ENCODE measurements around the gene RRBP1.

RRBP1 gene

DNA sequence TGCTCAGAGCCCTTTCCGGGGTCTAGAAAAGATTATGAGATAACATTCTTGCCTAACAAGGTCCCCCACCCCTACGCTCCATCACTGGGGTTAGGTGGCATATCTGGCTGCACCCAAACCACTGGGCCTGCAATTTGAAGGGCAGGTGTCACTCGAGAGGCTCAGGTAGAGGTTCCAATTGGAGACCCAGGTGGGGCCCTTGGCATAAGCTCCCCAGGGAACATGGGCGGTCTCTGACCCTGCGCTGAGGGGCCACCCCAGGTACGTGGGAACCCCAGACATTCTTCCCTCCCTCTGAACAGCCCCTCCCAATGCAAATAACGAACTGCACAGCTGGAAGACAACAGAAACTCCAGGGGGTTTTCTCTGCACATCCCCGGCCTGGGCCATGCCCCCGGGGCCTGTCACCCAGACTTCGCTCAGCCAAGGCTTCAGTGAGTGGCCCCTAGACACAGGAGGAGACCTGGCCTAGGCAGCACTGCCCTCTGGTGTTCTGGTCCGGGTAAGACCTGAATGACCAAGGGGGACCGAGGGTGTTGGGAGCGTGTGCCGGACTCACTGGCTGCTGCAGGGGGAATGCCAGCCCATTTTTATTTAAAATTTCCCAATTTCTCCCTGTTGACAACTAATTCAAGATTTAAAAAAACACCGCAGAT is 64.7 kb downstream of the RRBP1 start:
- Histone ChIP-seq H3K36me3 (ENCODE audit: low read depth) (peaks cover 30% of the 10 kb centered on the region), H3K27me3 (ENCODE audit: insufficient read depth, poor library complexity, severe bottlenecking) (no peaks in the 10 kb centered on the region), H3K27ac (ENCODE audit: poor library complexity, severe bottlenecking) (no peak overlapping the region), H3K4me1 (ENCODE audit: insufficient read depth, poor library complexity, severe bottlenecking) (peaks cover 2% of the 10 kb centered on the region), H3K4me3 (ENCODE audit: severe bottlenecking) (no peak overlapping the region), H3K9me3 (ENCODE audit: severe bottlenecking) (no peaks in the 10 kb centered on the region)
- peak; percentile 26; the same call in 1 of the 3 replicates for ATAC-seq (ENCODE audit: low read depth)
- TF ChIP-seq, protein P1, sequence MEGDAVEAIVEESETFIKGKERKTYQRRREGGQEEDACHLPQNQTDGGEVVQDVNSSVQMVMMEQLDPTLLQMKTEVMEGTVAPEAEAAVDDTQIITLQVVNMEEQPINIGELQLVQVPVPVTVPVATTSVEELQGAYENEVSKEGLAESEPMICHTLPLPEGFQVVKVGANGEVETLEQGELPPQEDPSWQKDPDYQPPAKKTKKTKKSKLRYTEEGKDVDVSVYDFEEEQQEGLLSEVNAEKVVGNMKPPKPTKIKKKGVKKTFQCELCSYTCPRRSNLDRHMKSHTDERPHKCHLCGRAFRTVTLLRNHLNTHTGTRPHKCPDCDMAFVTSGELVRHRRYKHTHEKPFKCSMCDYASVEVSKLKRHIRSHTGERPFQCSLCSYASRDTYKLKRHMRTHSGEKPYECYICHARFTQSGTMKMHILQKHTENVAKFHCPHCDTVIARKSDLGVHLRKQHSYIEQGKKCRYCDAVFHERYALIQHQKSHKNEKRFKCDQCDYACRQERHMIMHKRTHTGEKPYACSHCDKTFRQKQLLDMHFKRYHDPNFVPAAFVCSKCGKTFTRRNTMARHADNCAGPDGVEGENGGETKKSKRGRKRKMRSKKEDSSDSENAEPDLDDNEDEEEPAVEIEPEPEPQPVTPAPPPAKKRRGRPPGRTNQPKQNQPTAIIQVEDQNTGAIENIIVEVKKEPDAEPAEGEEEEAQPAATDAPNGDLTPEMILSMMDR (IDR thresholded peaks at IDR 0.05; ENCODE audit: poor library complexity, severe bottlenecking), result peak; percentile 75
- no peak for DNase-seq (ENCODE audit: low spot score)

DNA sequence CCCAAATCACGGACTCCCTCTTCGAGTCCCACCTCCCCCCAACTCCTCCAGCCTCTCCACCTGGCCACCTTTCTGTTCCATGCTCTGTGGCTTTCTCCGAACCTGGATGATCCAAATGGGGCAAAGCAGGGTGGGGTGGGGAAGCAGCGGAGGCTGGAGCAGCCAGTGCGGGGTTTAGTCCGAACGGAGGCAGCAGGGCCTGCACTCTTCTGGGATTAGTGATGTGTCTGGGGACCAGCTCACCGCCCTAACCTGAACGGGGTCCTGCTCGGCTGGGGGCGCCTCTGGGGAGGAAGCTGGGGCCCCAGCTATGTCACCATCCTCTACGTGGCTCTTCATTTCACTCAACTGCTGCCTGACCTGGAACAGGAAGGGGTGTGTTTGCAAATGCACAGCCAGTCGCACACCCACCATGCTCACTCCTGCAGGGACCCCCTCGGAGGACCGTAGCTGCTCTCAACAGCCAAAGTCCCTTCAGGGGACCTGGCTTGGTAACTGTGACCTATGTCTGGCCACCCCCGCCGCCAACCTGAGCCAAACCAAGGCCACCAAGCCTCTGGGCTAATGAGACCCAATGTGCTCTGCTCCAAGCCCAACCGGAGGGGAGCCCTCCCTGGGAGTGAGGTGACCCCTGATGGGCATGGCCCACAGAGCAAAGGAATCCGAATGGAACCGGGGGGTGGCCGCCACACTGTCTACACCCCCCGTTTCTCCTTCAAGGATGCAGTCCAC is 65.4 kb downstream of the RRBP1 start:
- H3K9me3 ChIP-seq (ENCODE audit: severe bottlenecking), result no peaks in the 10 kb centered on the region
- H3K36me3 ChIP-seq (ENCODE audit: low read depth), result peaks cover 24% of the 10 kb centered on the region
- ATAC-seq (ENCODE audit: low read depth) (no peak), DNase-seq (ENCODE audit: low spot score) (no peak)
- TF ChIP-seq, protein P1 (IDR thresholded peaks at IDR 0.05; ENCODE audit: poor library complexity, severe bottlenecking), result no peak
- H3K27me3 ChIP-seq (ENCODE audit: insufficient read depth, poor library complexity, severe bottlenecking), result no peaks in the 10 kb centered on the region
- no peak overlapping the region for H3K27ac ChIP-seq (ENCODE audit: poor library complexity, severe bottlenecking)
- H3K4me1 ChIP-seq (ENCODE audit: insufficient read depth, poor library complexity, severe bottlenecking), result peaks cover 4% of the 10 kb centered on the region
- H3K4me3 ChIP-seq (ENCODE audit: severe bottlenecking), result no peak overlapping the region

DNA sequence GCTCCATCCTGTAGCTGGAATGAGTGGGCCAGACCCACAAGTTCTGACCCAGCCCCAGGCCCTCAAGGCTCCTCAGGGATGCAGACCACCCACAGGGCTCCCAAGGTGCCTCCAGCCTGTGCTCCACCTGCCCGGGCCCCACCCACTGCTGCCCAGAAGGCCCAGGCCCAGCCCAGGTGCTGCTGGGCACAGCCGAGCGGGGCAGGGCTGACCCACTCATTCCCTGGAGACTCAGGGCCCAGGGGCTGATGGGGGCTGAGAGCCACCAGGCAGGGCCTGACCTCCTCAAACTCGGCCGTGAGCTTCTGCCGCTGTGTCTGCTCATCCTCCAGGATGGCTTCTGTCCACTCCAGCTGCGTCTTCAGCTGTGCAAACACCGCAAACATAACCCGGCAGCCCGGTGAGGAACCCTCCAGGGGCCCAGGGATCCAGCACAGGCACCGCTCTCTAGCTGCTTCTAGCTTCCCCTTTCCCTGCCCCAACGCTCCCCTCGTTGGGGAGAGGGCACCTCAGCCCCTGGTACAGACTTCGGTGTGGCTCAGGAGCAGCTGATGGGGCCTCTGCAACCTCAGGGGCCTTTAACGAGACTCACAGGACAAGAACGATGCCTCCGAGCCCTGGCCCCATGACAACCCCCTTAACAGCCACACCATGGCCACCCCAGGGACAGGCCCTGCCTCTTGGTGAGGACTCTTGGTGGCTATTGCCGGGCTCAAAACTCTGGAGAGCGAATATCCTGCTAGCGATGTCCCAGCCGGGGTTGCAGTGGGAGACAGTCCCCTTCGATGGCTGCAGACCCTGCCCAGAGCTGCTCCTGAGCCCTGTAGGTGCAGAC is 66.2 kb downstream of the RRBP1 start:
- Histone ChIP-seq H3K27ac (ENCODE audit: poor library complexity, severe bottlenecking) (no peak overlapping the region), H3K9me3 (ENCODE audit: severe bottlenecking) (no peaks in the 10 kb centered on the region), H3K36me3 (ENCODE audit: low read depth) (peaks cover 18% of the 10 kb centered on the region), H3K4me1 (ENCODE audit: insufficient read depth, poor library complexity, severe bottlenecking) (peaks cover 4% of the 10 kb centered on the region), H3K27me3 (ENCODE audit: insufficient read depth, poor library complexity, severe bottlenecking) (no peaks in the 10 kb centered on the region), H3K4me3 (ENCODE audit: severe bottlenecking) (no peak overlapping the region)
- ATAC-seq (ENCODE audit: low read depth) (no peak), DNase-seq (ENCODE audit: low spot score) (peak; percentile 68)
- TF ChIP-seq, protein P1 (IDR thresholded peaks at IDR 0.05; ENCODE audit: poor library complexity, severe bottlenecking), result no peak

DNA sequence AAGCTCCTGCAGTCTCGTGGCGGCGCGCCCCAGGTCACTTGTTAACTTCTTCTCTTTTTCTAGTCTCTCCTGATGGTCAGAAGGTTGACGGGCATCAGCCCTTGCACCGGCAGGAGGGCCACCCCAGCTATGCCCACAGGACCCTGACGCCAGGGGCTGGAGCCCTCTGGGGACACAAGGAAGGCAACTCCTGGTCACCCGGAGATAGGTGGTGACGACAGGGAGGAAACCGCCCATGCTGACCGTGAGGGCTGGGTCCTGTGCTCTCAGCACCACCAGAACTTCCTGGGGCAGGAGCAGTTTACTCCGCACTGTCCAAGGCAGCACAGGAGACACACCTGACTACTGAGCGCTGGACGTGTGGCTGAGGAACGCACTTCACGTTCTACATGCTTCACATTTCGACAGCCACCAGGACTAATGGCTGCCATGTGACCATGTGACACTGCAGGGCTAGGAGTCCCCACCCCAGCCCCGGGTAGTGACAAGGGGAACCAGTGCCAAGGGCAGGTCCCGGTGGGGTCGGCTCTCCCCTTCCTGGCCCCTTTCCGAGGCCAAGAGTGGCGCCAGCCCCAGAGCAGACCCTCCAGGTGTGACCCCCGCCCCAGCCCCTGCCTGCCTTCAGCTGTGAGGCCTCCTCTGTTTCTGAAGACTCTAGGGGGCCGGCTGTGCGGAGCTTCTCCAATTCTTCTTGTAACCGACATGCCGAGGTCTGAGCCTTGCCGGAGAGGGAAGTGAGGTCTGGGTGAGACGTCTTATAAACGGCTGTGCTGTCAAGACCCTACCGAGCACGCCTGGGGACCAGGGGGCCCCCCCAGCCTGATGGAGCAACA is 67.0 kb downstream of the RRBP1 start:
- Histone ChIP-seq H3K9me3 (ENCODE audit: severe bottlenecking) (no peaks in the 10 kb centered on the region), H3K27ac (ENCODE audit: poor library complexity, severe bottlenecking) (no peak overlapping the region), H3K4me3 (ENCODE audit: severe bottlenecking) (no peak overlapping the region), H3K27me3 (ENCODE audit: insufficient read depth, poor library complexity, severe bottlenecking) (no peaks in the 10 kb centered on the region), H3K36me3 (ENCODE audit: low read depth) (peaks cover 15% of the 10 kb centered on the region), H3K4me1 (ENCODE audit: insufficient read depth, poor library complexity, severe bottlenecking) (peaks cover 4% of the 10 kb centered on the region)
- ATAC-seq (ENCODE audit: low read depth) (no peak), DNase-seq (ENCODE audit: low spot score) (no peak)
- TF ChIP-seq, protein P1 (IDR thresholded peaks at IDR 0.05; ENCODE audit: poor library complexity, severe bottlenecking), result no peak
